Skin epidermis (tissue), 12 donors: Measurements from ENCODE around the gene KRT82.
A peak's percentile ranks its signal among the peaks of the same experiment; 100 is the strongest.

ENCODE experiments used
- H3K27ac ChIP-seq, 21 experiments: fragments of 200-600 bp; sonication (generic) in 11 of 21; one replicate each; pipeline ENCODE4 v1.5.0; 2020; ENCODE audit warnings: mild to moderate bottlenecking in 3 of 21, inconsistent platforms in 2 of 21, moderate library complexity in 2 of 21
- H3K4me3 ChIP-seq, 7 experiments: fragments of 200-600 bp; sonication (generic) in 2 of 7; one replicate each; pipeline ENCODE4 v1.5.0; 2020; ENCODE audit warnings: inconsistent platforms in 2 of 7, mild to moderate bottlenecking in 2 of 7, moderate library complexity in 1 of 7

Gene KRT82

DNA sequence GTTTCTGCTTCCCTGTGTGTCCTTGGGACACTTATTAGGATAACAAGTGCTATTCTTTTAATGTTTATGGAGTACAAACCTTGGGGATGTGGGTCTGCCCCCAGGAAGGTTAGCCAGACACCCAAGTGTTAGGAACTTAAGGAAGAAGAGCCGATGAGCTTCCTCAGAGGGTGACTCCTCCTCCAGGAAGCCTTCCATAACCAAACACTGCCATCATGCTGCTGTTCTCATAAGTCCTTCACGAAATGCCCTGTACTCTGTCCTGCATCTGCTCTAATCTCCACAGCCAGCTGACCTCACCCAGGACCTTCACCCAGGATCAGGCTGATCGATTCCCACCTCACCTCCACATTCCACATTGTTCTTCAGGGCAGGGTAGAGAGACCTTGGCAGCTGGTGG, 37.6 kb downstream of the KRT82 start:
- Histone ChIP-seq H3K27ac (no peak overlapping the region), H3K4me3 (no peak overlapping the region)

DNA sequence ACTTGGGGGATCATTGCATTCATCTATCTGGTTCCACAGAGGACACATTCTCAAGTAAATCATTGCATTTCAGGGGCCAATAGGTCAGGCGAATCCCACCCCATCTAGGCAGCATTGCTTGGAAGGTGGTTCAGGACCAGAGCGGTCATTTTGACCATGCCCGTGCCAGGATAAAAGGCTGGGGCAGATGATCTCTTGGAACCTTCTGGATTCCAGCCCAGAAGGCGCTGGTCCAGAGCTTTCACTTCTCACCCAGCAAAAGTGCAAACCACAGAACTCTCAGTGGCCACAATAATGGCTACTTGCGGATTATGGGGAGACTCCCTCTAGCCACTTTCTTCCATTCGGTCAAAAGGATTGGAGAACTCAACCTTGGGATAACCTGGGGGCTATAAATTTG, 38.3 kb downstream of the KRT82 start:
- no peak overlapping the region for H3K4me3 ChIP-seq

DNA sequence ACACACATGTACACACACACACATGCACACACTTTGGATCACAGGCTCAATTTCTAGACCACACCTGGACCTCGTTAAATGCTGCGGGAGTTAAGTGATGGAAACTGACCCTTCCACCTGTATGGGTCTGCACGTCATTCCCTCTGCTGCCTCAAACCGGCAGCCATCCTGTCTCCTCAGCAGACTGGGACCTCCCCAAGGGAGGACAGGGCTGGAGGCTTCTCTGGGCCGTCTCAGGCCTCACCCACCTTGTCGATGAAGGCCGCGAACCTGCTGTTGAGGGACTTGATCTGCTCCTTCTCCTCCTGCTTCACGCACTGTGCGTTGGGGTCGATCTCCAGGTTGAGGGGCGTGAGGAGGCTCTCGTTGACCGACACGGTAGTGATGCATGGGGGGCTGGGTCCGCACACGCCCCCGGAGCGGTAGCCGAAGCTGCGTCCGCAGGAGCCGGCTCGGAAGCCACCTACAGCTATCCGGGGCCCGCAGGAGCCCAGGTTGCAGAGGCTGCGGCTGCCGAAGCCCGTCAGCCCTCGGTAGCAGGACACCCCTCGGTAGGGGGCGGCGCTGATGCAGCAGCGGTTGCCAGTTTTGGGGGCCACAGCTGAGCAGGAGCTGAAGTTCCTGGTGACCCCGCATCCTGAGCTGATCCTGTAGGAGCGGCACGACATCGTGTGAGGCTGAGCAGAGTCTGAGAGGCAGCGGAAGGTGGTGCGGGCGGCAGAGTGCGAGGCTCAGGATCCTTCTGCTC, 39.2 kb downstream of the KRT82 start, which contains the start of gene KRT85:
KRT85 (minus strand) TSS at position 744 of the 748 bp plus-strand sequence; CDS start at position 668, 76 bp downstream.
- Histone ChIP-seq H3K27ac (no peak within 1 kb of the TSS), H3K4me3 (no peak within 1 kb of the TSS)

More for the DNA sequence above, 38.3 kb downstream of the KRT82 start:
- H3K27ac ChIP-seq = no peak overlapping the region

DNA sequence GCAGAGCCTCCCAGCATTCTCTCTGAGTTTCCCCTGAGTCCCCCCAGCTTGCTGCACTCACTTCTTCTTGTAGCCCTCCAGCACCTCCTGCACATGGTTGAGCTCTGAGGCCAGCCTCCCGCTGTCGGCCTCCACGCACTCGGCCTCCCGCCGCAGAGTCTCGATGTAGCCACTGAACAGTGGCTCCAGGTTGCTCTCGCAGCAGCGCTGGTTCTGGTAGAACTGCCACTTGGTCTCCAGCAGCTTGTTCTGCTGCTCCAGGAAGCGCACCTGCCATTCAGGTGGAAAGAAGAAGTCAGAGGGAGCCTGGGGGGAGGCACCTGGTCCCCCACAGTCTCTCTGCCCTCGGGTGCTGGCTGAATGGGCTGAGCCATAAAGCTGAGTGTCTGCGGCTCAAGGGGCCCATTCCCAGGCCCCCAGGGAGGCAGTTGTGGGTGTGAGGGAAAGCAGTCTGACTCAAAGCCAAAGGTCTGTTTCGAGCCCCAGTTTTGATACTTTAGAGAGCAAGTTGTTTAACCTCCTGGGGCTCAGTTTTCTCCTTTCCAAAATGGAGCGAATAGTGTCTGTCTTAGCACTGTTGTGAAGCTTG, 41.1 kb downstream of the KRT82 start:
- H3K4me3 ChIP-seq = no peak overlapping the region
- H3K27ac ChIP-seq = peak overlapping the region in 2 of 21 experiments; percentile 37 to 59

DNA sequence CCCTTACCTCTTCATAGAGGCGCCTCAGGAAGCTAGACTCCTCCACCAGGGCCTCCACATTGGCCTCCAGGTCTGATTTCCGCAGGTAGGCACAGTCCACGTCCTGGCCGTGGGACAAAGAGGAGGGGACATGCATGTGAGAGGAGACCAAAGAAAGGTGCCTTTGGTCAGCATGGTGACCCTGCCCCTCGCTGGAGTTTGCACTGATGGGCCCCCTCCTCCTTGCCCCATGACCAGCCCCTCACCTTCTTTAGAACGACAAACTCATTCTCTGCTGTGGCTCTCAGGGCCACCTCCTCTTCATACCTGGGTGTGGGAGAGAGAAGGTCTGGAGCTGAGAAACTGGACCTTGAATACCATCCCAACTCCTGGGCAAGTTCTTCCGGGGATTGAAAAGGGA, 42.1 kb downstream of the KRT82 start:
- Histone ChIP-seq H3K27ac (no peak overlapping the region), H3K4me3 (no peak overlapping the region)

DNA sequence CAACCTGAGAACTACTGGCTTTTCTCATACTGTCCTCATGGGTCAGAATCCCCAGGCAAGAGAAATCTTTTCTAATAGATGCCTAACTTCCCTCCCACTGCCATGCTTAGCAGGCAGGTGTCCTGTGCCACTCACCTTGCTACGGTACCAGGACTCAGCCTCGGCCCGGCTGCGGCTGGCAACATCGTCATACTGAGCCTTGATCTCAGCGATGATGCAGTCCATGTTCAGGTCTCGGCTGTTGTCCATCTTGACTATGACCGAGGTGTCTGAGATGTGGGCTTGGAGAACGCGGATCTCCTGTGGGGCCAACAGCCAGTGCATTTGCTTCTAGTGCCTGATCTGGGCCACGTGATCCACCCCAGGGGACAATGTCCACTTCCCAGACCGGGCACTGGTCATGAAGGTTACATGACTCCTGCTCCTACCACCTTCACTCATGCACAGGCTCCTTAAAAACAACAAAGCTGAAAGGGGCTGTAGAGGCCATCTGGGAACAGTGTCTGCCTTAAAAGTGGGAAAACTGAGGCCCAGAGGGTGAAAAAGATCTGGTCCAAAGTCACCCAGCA, 42.9 kb downstream of the KRT82 start:
- H3K4me3 ChIP-seq = no peak overlapping the region
- H3K27ac ChIP-seq = no peak overlapping the region

DNA sequence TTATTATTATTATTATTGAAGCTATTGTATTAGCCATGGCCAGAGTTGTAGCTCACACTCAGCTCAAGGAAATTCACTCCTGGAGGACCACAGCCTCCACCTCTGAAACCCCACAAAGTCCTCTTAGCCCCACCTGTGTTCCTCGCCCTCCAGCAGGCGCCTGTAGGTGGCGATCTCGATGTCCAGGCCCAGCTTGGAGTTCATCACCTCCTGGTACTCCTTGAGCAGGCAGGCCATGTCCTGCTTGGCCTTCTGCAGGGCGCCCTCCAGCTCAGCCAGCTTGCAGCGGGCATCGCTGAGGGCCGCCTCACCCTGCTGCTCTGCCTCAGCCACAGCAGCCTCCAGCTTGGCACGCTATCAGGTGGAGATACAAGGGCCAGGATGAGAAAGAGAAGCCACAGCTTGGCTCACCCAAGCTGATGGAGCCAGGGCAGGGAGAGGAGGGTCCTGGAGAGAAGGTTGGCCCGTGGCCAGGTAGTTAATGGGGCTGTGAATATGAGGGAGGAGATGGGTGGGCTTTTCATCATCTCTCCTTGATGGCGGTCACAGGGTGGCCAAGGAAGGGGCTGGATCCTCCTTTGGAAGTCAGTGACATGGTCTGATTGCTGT, 43.9 kb downstream of the KRT82 start:
- Histone ChIP-seq H3K4me3 (no peak overlapping the region), H3K27ac (no peak overlapping the region)

DNA sequence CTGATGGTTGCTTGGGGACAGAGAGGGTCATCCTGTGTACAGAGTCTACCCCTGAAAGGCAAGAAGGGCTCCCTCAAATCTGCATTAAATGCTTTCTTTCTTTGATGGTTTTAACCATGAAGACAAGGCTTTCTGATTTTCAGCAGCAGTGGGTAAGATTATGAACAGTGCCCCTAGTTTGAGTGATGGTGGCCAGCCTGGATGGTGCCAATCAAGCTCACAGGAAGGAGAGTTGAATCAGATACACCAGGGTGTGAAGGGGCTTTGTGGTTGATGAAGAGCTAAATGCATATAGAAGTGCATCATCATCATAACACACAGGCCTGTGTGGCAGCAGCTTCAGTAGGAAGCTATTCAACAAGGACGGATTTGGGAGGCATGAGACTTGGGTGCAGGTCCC, 44.6 kb downstream of the KRT82 start:
- H3K27ac ChIP-seq = peak overlapping the region in 1 of 21 experiments; percentile 42

DNA sequence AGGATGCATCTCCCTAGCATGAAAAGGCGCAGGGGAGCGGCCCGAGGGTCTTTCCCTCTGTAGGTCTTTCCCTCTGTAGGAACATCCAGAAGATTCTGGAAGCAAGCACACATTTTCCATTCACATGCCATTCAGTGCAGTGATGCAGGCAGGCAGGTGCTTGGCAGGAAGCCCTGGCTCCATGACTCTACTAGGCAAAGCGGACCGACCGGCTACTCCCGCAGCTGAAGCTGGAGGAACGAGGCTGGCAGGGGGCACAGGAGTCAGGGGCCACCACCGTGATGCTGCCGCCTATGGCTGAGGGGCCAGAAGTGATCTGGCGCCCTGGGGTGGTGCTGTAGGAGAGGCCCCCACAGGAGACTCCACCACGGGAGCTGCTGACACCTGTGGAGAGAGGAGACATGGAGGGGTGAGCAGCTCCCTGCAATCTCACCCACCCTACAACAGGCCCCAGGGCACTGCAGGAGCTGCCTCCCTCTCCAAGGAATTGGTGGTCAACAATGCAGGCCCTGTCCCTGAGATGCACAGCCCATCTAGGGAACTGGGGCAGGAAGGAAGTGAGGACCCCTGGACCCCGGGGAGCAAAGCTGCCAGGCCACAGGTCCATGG, 45.4 kb downstream of the KRT82 start:
- Histone ChIP-seq H3K4me3 (no peak overlapping the region), H3K27ac (peak overlapping the region in 1 of 21 experiments; percentile 42)

More for the DNA sequence above, 44.6 kb downstream of the KRT82 start:
- H3K4me3 ChIP-seq = no peak overlapping the region

DNA sequence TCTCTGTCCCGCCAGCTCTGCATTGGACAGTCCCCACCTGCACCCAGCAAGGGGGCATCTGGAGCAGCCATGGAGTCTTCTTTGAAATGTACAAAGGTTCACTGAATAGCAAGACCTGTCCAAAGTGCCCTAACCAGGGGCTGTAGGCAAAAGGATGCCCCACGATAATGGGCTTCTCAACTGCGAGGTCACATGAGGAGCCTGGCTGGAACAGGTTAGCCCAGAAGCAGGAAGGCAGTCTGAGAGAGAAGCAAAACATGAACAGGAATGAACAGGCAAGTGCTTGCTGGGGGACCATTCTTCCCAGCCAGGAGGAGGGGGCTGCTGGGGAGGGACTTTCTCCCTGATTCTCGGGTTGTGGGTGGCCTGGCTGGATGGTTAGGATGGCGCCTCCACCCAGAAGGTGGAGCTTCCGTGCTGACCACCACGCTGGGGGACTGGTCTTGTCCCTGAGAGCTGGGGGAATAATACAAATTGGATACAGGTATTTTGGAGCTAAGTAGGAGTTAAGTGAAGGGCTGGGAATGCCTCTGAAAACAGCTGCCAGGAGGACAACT, 46.0 kb downstream of the KRT82 start:
- no peak overlapping the region for H3K4me3 ChIP-seq
- no peak overlapping the region for H3K27ac ChIP-seq

DNA sequence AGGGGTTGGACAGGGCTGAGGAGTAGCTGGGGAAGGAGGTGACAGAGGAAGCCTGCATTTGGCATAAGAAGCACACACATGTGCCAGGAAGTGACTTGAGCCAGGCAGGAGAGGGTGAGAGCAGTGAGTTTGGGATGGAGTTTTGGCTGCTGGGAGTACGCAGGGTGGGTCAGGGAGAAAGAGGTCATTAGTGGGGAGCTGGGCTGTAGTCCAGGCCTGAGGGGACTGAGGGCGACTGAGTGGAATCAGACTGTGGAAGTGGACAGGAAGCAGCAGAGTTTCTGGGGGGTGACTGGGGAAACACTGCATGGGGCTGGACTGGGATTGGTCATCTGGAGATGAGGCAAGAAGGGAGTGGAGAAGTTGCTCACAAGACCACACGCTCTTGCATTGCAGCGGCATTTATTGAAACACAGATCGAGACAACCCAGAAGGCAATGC, 46.5 kb downstream of the KRT82 start:
- Histone ChIP-seq H3K27ac (peak overlapping the region in 2 of 21 experiments; percentile 65 to 69), H3K4me3 (no peak overlapping the region)

DNA sequence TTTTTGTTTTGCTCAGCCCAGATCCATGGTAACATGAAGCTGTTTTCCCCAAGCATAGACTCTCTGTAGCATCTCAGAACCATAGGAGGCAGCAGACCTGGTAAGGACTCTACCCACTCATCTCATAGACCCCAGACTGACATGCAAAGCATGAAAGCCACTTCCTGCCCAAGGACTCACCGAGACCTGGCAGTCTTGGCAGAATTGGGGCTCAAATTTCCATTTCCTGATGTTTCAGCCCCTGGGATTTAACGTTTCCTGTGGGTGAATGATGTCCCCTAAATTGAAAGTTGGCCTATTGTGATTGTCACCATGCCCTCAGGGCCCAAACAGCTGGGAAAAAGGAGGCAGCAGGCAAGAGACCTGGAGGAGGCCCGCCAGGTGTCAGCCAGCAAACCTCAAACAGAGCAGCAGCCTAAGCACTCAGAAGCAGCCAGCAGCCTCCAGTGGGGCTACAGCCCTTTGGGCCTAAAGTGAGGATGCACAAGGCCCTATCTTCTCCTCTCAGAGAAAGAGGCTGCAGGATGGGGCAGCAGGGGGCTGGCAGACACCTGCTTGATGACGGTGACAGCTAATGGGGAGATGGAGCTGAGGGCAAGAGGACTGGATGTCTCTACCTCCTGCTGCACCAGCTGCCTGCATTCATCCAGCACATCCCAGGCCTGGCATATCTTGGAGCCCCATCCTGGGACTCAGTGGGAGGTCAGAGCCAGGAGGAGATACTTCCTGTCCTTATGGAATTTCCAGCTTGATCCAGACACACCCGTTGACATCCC, 47.4 kb downstream of the KRT82 start:
- H3K27ac ChIP-seq = peak overlapping the region in 5 of 21 experiments; percentile 59 to 69 (median 62)

DNA sequence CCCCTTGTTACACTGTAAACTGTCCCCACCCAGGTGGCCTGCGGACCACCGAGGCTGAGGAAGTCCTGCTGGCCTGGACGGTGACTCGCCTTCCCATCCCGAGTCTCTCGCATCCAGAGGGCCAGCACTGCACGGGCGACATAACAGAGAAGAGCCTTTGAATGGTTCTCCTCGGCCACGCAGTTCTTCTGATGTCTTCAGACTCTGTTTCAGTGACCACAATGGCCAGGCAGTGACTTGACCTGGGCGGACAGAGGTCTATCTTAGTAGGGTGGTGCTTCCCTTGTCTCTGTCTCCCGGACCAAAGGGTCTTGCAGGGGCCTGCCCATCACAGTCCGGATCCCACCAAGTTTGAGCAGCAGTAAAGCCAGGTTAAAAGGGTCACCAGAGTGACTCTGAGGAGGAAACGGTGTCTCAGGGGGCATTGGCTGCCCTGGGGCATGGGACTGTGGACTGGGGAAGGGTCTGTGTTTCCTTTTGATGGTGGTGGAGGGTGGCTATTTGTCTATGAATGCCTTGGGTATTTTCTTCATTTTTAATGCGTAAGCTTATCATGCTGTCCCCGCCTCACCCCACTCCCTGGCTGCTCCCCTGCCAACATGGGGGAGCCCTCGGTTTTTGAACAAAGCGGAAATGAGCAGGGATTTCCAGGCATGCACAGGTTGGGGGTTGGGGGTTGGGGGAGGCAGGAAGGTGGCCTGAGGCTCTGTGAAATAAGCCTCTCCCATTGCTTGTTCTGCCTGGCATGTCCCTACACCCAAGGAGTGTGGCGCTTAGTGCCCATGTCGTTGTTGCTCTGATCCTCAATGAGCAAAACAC, 49.2 kb downstream of the KRT82 start:
- Histone ChIP-seq H3K4me3 (no peak overlapping the region), H3K27ac (no peak overlapping the region)

More for the DNA sequence above, 47.4 kb downstream of the KRT82 start:
- H3K4me3 ChIP-seq = no peak overlapping the region

DNA sequence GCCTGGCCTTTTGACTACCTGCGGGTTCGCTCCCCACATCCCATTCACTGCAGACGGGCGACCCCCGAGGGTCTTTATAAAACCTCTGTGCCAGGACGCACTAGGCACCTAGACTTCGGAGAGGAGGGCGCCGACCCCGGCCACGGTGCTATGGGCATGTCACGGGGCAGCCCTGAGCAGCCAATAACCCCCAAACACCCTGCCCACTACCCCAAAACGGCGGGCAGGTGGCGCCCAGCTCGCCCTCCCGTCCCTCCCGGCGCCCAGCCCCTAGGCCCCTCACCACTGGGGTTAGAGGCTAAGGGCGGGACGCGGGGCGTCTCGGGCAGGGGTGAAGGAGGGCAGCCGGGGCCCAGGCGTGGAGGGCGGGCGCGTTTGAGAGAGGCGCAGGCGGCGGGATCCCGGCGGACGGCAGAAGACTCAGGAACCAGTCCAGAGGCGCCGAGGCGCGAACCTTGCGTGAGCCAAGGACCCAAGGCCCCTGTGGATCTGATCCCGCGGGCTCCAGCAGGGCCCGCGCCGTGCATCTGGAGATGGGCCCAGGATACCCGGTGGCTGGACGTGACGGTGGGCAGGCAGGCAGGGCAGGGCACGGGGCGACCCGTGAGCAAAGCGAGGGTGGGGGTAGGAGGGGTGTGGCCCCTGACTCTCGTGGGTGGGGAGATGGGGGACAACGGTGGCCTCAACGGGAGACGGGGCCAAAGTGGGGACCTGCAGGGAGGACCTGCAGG, 49.9 kb downstream of the KRT82 start:
- Histone ChIP-seq H3K4me3 (no peak overlapping the region), H3K27ac (no peak overlapping the region)

DNA sequence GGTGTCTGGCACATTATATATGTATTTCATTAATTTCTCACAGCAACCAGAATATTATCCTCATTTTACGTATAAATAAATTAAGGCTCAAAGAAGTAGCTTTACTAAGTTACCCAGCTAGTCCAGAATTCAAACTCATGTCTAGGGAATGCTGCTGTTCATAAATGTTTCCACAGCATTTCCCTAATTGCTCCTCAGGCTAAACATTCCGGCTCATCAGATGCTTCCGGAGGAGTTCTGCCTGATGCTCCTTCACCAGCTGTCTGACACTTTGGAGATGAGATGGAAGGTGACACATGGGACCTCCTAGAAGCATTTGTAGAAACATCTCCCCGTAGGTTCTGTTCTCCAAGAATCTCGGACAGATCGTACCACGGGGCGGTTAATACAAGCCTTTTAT, 51.0 kb downstream of the KRT82 start:
- no peak overlapping the region for H3K4me3 ChIP-seq
- no peak overlapping the region for H3K27ac ChIP-seq

DNA sequence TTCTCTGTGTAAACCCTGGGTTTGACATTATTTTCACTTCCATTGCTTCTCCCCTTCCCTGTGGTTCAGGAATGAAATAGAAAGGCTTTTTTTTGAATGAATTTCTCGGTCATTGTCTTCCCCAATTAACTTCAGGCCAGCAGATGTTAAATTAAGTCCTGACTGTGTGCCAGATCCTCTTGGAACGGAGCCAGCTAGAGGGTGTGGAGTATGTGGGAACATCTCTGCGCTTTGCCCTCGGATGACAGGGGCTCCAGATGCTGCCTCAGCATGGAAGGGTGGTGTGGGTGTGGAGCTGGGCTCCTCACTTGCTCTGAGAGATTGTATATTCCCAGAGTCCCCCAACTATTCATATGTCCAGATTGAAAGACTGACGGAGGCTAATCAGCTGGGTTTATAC, 51.9 kb downstream of the KRT82 start:
- H3K4me3 ChIP-seq = no peak overlapping the region
- no peak overlapping the region for H3K27ac ChIP-seq

DNA sequence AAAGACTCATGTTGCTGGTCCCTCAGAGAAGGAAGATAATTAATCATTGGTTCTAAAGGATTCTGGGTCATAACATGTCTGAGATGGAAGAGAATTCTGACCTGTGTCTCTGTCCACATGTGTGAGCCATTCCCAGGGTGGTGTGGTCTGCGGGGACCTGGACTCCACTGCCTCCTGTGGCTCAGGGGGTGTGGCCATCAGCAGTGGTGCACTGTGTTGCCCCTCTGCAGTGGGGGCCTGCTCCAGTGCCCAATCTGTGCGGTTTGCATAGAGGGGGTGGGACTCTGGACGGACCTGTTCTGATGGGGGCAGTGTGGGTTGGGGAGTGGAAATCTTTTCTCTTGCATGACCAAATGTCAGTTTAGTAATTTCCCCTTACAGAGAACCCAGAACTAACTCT, 52.4 kb downstream of the KRT82 start:
- no peak overlapping the region for H3K4me3 ChIP-seq
- no peak overlapping the region for H3K27ac ChIP-seq

DNA sequence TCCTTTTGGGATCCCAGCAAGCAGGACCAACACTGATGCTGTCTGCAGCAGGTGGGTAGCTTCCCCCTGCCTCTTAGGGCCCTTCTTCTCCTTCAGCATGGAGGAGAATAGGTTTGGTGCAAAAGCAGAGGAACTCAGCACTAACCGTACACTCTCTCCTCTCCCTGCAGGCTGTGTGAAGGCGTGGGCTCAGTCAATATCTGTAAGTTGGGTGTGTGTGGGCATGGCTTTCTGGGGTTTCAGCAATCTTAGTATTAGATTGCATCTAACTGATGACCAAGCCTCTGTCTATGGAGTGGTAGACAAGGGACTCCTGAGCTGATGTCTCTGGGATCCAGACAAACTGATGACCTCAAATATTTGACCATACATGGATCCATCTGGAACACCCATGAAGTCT, 53.2 kb downstream of the KRT82 start:
- no peak overlapping the region for H3K27ac ChIP-seq
- no peak overlapping the region for H3K4me3 ChIP-seq
